DND-41 (cell line): ENCODE results near the gene WDR93.

Experiments
- ATAC-seq: fragments of 200-7000 bp; cut with Tn5 transposase; 3 replicates; pipeline ENCODE4 v1.9.1; 2021; ENCODE audit warnings: low read depth; ENCODE audit not compliant: insufficient read depth
- DNase-seq: peaks from one replicate; pipeline ENCODE4 v3.0.0-alpha.2; 2020
- H2AFZ ChIP-seq: 2 replicates; pipeline ENCODE4 v1.6.0; 2012; ENCODE audit warnings: low read depth, low read length
- H3K27ac ChIP-seq: 2 replicates; pipeline ENCODE4 v1.5.1; 2012; ENCODE audit warnings: low read length, inconsistent platforms
- H3K27me3 ChIP-seq: fragments of 200-600 bp; sonication (generic); 2 replicates; pipeline ENCODE4 v1.6.0; 2012; ENCODE audit warnings: low read length, mild to moderate bottlenecking, inconsistent platforms; ENCODE audit not compliant: insufficient read depth, poor library complexity
- H3K36me3 ChIP-seq: 2 replicates; pipeline ENCODE4 v1.5.1; 2012; ENCODE audit warnings: low read length, inconsistent platforms; ENCODE audit not compliant: insufficient read depth
- H3K4me1 ChIP-seq: 2 replicates; pipeline ENCODE4 v1.5.1; 2012; ENCODE audit warnings: mild to moderate bottlenecking, low read length; ENCODE audit not compliant: insufficient read depth
- H3K4me2 ChIP-seq: 2 replicates; pipeline ENCODE4 v1.6.0; 2012; ENCODE audit warnings: mild to moderate bottlenecking, moderate library complexity, low read length, inconsistent platforms; ENCODE audit not compliant: insufficient read depth
- H3K4me3 ChIP-seq, 2 experiments: fragments of 200-600 bp in 1 of 2; shearing (Covaris generic) in 1 of 2; 2 replicates each; pipeline ENCODE4 v1.5.1; 2012 to 2016; ENCODE audit warnings: inconsistent platforms in 2 of 2, low read length in 2 of 2, mild to moderate bottlenecking in 2 of 2, low read depth in 1 of 2, moderate library complexity in 1 of 2
- H3K79me2 ChIP-seq: 2 replicates; pipeline ENCODE4 v1.6.0; 2012; ENCODE audit warnings: low read length, inconsistent platforms; ENCODE audit not compliant: insufficient read depth
- H3K9ac ChIP-seq: 2 replicates; pipeline ENCODE4 v1.6.0; 2012; ENCODE audit warnings: low read depth, mild to moderate bottlenecking, inconsistent platforms, low read length, moderate library complexity
- H3K9me3 ChIP-seq: 2 replicates; pipeline ENCODE4 v1.5.1; 2012; ENCODE audit warnings: low read length, moderate library complexity, mild to moderate bottlenecking, inconsistent platforms; ENCODE audit not compliant: insufficient read depth, severe bottlenecking
- H4K20me1 ChIP-seq: 2 replicates; pipeline ENCODE4 v1.6.0; 2012; ENCODE audit warnings: low read length; ENCODE audit not compliant: insufficient read depth
- EZH2 ChIP-seq: IDR thresholded peaks from 3 replicates; pipeline ENCODE4 v1.6.1; 2012; ENCODE audit warnings: borderline replicate concordance, low read depth, mild to moderate bottlenecking, moderate library complexity, low read length, inconsistent platforms; ENCODE audit not compliant: severe bottlenecking
- TF ChIP-seq, protein P1 (sequence below): IDR thresholded peaks from 2 replicates; pipeline ENCODE4 v1.5.1; 2012; ENCODE audit warnings: borderline replicate concordance, low read length, moderate library complexity, mild to moderate bottlenecking; ENCODE audit not compliant: poor library complexity, severe bottlenecking; ENCODE audit errors: extremely low read depth

The WDR93 gene

DNA sequence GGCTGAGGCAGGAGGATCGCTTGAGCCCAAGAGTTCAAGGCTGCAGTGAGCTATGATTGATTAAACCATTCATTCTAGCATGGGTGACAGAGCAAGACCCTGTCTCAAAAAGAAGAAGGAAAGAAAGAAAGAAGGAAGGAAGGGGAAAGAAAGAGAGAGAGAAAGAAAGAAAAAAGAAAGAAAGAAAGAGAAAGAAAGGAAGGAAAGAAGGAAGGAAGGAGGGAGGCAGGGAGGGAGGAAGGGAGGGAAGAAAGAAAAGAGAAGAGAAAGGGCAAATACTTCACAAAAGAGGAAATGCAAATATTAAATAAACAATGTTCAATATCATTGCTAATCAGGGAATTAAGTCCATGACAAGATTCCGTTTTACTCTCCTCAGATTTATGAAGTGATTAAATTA lies 31.3 kb upstream of the WDR93 start:
- Histone ChIP-seq H3K4me1 (peaks cover 9% of the 10 kb centered on the region), H3K27me3 (peaks cover 28% of the 10 kb centered on the region), H2AFZ (no peak overlapping the region), H3K4me2 (no peak overlapping the region), H3K9me3 (no peaks in the 10 kb centered on the region), H4K20me1 (no peaks in the 10 kb centered on the region), H3K27ac (no peak overlapping the region), H3K4me3 (no peak overlapping the region), H3K79me2 (0 out of 2 replicates have a peak, but pooled peaks cover 3% of the 10 kb centered on the region), H3K9ac (no peak overlapping the region), H3K36me3 (no peaks in the 10 kb centered on the region)
- ATAC-seq: no peak
- DNase-seq: no peak
- TF ChIP-seq EZH2: no peak
- TF ChIP-seq, protein P1, sequence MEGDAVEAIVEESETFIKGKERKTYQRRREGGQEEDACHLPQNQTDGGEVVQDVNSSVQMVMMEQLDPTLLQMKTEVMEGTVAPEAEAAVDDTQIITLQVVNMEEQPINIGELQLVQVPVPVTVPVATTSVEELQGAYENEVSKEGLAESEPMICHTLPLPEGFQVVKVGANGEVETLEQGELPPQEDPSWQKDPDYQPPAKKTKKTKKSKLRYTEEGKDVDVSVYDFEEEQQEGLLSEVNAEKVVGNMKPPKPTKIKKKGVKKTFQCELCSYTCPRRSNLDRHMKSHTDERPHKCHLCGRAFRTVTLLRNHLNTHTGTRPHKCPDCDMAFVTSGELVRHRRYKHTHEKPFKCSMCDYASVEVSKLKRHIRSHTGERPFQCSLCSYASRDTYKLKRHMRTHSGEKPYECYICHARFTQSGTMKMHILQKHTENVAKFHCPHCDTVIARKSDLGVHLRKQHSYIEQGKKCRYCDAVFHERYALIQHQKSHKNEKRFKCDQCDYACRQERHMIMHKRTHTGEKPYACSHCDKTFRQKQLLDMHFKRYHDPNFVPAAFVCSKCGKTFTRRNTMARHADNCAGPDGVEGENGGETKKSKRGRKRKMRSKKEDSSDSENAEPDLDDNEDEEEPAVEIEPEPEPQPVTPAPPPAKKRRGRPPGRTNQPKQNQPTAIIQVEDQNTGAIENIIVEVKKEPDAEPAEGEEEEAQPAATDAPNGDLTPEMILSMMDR: no peak

DNA sequence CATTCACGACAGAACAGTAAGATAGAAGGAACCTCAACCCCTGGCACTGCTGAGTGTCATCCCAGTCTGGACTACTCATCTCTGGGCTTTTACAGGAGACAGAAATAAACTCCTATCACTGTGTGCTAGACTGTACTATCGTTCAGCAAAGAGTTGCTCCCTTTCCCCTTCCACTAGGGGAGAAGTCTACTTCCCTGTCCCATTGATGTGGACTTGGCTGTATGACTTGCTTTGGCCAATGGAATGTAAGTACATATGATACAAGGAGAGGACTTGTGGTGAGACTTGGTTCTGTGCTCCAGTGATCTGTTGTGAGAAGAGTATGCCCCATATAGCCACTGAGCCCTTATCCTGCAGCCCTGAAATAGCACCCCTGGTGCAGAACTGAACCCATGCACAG lies 30.1 kb upstream of the WDR93 start:
- H4K20me1 ChIP-seq: no peaks in the 10 kb centered on the region
- TF ChIP-seq, protein P1: no peak
- TF ChIP-seq EZH2: no peak
- H3K4me3 ChIP-seq: no peak overlapping the region
- H3K9ac ChIP-seq: no peak overlapping the region
- no peak overlapping the region for H2AFZ ChIP-seq
- no peaks in the 10 kb centered on the region for H3K79me2 ChIP-seq
- peaks cover 2% of the 10 kb centered on the region; the same call in 1 of the 2 replicates for H3K4me1 ChIP-seq
- peaks cover 25% of the 10 kb centered on the region for H3K27me3 ChIP-seq
- no peaks in the 10 kb centered on the region for H3K9me3 ChIP-seq
- DNase-seq (no peak), ATAC-seq (no peak)
- no peaks in the 10 kb centered on the region for H3K36me3 ChIP-seq
- H3K27ac ChIP-seq: no peak overlapping the region
- H3K4me2 ChIP-seq: no peak overlapping the region

- no peaks in the 10 kb centered on the region for H3K79me2 ChIP-seq
- H3K4me2 ChIP-seq: no peak overlapping the region
- ATAC-seq (no peak), DNase-seq (no peak)
- H3K9me3 ChIP-seq: no peaks in the 10 kb centered on the region
- no peaks in the 10 kb centered on the region for H4K20me1 ChIP-seq
- no peak overlapping the region for H3K4me3 ChIP-seq
- no peaks in the 10 kb centered on the region for H3K4me1 ChIP-seq
- TF ChIP-seq, protein P1: no peak
- no peak for TF ChIP-seq EZH2
- H2AFZ ChIP-seq: no peak overlapping the region
- peaks cover 11% of the 10 kb centered on the region for H3K27me3 ChIP-seq
- H3K9ac ChIP-seq: no peak overlapping the region
- no peak overlapping the region for H3K27ac ChIP-seq
- no peaks in the 10 kb centered on the region for H3K36me3 ChIP-seq
Observed at GRCh38 chr15:89662893-89663626, 27.6 kb upstream of the WDR93 start.
